ENCODE data around the gene CSRNP3. TPM values are rescaled to one million over a fixed set of nuclear protein-coding genes. Genes with fewer than 3 reads are reported as not detected.

Gene CSRNP3
- total RNA-seq, 1 experiment from 2014 or later, result 39.5 TPM

DNA sequence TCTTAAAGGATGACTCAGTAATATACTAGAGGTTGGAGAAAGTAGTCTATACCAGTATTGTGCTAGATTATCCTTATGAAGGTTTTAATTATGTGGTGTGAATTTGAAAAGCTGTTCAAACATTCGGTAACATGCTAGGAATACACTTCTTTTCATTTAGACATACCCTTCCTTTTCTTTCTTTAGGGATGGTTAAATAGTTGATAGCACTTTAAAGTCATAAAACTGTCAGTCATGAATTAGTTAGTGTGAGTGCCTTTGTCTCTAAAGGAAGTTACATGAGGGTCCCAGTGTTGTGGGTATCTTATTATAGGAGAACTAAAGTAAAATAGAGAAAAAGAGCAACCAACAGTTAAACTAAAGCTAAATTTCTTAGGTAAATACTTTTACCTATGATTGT lies 149.3 kb downstream of the CSRNP3 start:
- Histone ChIP-seq H3K27me3 (replicated peaks; ENCODE audit: insufficient read depth, low read depth, low read length, poor library complexity) (no peaks in the 10 kb centered on the region), H3K36me3 (ENCODE audit: insufficient read depth, low read length, poor library complexity, severe bottlenecking) (peaks cover 12% of the 10 kb centered on the region), H3K4me1 (ENCODE audit: insufficient read depth, low read length, poor library complexity, severe bottlenecking) (peaks cover 71% of the 10 kb centered on the region), H3K27ac (ENCODE audit: low read depth, low read length, poor library complexity, severe bottlenecking) (peak overlapping the region; percentile 41), H3K4me3 (ENCODE audit: low read depth, low read length, poor library complexity, severe bottlenecking) (peak overlapping the region; percentile 1), H3K9me3 (ENCODE audit: low read depth, low read length, poor library complexity, severe bottlenecking) (peaks cover 12% of the 10 kb centered on the region)
- DNase-seq (ENCODE audit: low spot score), result peak; percentile 79
- ChIA-PET CTCF (no interaction called here), POLR2A (ENCODE audit: low non-redundant PET) (no interaction called here)
- BruUV-seq (replicated peaks), result no TSS peak
- TF ChIP-seq, protein P1, sequence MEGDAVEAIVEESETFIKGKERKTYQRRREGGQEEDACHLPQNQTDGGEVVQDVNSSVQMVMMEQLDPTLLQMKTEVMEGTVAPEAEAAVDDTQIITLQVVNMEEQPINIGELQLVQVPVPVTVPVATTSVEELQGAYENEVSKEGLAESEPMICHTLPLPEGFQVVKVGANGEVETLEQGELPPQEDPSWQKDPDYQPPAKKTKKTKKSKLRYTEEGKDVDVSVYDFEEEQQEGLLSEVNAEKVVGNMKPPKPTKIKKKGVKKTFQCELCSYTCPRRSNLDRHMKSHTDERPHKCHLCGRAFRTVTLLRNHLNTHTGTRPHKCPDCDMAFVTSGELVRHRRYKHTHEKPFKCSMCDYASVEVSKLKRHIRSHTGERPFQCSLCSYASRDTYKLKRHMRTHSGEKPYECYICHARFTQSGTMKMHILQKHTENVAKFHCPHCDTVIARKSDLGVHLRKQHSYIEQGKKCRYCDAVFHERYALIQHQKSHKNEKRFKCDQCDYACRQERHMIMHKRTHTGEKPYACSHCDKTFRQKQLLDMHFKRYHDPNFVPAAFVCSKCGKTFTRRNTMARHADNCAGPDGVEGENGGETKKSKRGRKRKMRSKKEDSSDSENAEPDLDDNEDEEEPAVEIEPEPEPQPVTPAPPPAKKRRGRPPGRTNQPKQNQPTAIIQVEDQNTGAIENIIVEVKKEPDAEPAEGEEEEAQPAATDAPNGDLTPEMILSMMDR (conservative IDR thresholded peaks at IDR 0.05; ENCODE audit: low read depth, low read length), result no peak
- TF ChIP-seq EZH2 (IDR thresholded peaks at IDR 0.05; ENCODE audit: borderline replicate concordance, low read depth, low read length, poor library complexity, severe bottlenecking), result no peak
- intact Hi-C loops (cut with micrococcal nuclease; ENCODE audit: unreplicated experiment), result no loop called here

- H3K27me3 ChIP-seq (replicated peaks; ENCODE audit: insufficient read depth, low read depth, low read length, poor library complexity), result no peaks in the 10 kb centered on the region
- DNase-seq (ENCODE audit: low spot score), result peak; percentile 63
- peaks cover 74% of the 10 kb centered on the region for H3K4me1 ChIP-seq (ENCODE audit: insufficient read depth, low read length, poor library complexity, severe bottlenecking)
- TSS peak; percentile 71 for BruUV-seq (replicated peaks)
- H3K4me3 ChIP-seq (ENCODE audit: low read depth, low read length, poor library complexity, severe bottlenecking), result no peak overlapping the region
- no peak for TF ChIP-seq EZH2 (IDR thresholded peaks at IDR 0.05; ENCODE audit: borderline replicate concordance, low read depth, low read length, poor library complexity, severe bottlenecking)
- TF ChIP-seq, protein P1 (conservative IDR thresholded peaks at IDR 0.05; ENCODE audit: low read depth, low read length), result no peak
- intact Hi-C loops (cut with micrococcal nuclease; ENCODE audit: unreplicated experiment), result no loop called here
- H3K9me3 ChIP-seq (ENCODE audit: low read depth, low read length, poor library complexity, severe bottlenecking), result peaks cover 9% of the 10 kb centered on the region
- ChIA-PET POLR2A (ENCODE audit: low non-redundant PET) (no interaction called here), CTCF (no interaction called here)
- H3K36me3 ChIP-seq (ENCODE audit: insufficient read depth, low read length, poor library complexity, severe bottlenecking), result peaks cover 8% of the 10 kb centered on the region
- peak overlapping the region; percentile 77 for H3K27ac ChIP-seq (ENCODE audit: low read depth, low read length, poor library complexity, severe bottlenecking)
These were observed 151.6 kb downstream of the CSRNP3 start for GRCh38 chr2:165621086-165621560.

DNA sequence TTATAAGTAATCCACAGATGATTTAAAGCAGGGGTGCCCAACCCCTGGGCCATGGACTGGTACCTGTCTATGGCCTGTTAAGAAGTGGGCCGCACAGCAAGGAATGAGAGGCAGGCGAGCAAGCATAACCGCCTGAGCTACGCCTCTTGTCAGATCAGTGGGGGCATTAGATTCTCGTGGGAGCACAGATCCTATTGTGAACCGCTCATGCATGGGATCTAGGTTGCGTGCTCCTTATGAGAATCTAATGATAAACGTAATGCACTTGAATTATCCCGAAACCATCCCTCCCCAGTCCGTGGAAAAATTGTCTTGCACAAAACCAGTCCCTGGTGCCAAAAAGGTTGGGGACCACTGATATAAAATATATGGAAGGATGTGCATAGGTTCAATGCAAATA lies 153.7 kb downstream of the CSRNP3 start:
- ChIA-PET POLR2A (ENCODE audit: low non-redundant PET) (no interaction called here), CTCF (no interaction called here)
- no peaks in the 10 kb centered on the region for H3K27me3 ChIP-seq (replicated peaks; ENCODE audit: insufficient read depth, low read depth, low read length, poor library complexity)
- BruUV-seq (replicated peaks), result no TSS peak
- intact Hi-C loops (cut with micrococcal nuclease; ENCODE audit: unreplicated experiment), result no loop called here
- no peaks in the 10 kb centered on the region for H3K36me3 ChIP-seq (ENCODE audit: insufficient read depth, low read length, poor library complexity, severe bottlenecking)
- no peak for TF ChIP-seq EZH2 (IDR thresholded peaks at IDR 0.05; ENCODE audit: borderline replicate concordance, low read depth, low read length, poor library complexity, severe bottlenecking)
- TF ChIP-seq, protein P1 (conservative IDR thresholded peaks at IDR 0.05; ENCODE audit: low read depth, low read length), result no peak
- no peaks in the 10 kb centered on the region for H3K9me3 ChIP-seq (ENCODE audit: low read depth, low read length, poor library complexity, severe bottlenecking)
- no peak overlapping the region for H3K4me3 ChIP-seq (ENCODE audit: low read depth, low read length, poor library complexity, severe bottlenecking)
- H3K27ac ChIP-seq (ENCODE audit: low read depth, low read length, poor library complexity, severe bottlenecking), result no peak overlapping the region
- peaks cover 68% of the 10 kb centered on the region for H3K4me1 ChIP-seq (ENCODE audit: insufficient read depth, low read length, poor library complexity, severe bottlenecking)
- no peak for DNase-seq (ENCODE audit: low spot score)
